ENCODE measurements around the gene SLC6A19. TPM values are rescaled to one million over a fixed set of nuclear protein-coding genes. Genes with fewer than 3 reads are reported as not detected.

Gene SLC6A19
- total RNA-seq, 4 donors from 2014 or later = not detected

DNA sequence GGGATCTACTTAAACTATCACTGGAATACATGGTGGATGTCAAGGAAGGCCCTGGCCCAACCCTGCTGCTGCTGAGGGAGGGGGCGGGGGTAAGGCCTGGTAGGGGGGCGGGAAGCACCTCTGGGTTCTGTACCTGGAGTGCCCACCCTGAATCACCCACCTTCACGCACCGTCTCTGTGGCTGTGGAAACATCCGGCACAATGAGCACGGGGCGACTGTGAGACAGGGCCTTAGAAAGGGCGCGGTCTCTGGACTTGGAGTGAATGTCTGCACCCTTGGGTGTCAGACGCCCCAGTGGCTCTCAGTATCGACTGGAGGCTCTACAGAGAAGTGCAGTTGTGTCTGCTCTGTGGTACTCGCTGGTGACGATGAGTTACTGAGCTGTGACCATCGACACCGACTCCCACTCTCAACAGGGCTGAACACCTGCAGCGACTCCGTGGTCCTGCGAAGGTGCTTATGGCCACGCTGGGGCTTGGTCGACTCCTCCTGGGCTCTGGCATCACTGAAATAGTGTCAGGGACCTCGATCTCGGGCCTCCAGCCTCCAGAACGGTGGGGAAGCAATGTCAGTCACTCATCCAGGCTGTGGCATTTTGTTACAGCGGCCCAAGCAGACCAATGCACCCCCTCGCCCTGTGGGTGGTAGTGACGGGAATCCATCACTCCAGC lies 25.5 kb upstream of the SLC6A19 start:
- DNase-seq (ENCODE audit: low spot score) (no peak), ATAC-seq (ENCODE audit: low FRiP score) (no peak)
- TF ChIP-seq, protein P1, sequence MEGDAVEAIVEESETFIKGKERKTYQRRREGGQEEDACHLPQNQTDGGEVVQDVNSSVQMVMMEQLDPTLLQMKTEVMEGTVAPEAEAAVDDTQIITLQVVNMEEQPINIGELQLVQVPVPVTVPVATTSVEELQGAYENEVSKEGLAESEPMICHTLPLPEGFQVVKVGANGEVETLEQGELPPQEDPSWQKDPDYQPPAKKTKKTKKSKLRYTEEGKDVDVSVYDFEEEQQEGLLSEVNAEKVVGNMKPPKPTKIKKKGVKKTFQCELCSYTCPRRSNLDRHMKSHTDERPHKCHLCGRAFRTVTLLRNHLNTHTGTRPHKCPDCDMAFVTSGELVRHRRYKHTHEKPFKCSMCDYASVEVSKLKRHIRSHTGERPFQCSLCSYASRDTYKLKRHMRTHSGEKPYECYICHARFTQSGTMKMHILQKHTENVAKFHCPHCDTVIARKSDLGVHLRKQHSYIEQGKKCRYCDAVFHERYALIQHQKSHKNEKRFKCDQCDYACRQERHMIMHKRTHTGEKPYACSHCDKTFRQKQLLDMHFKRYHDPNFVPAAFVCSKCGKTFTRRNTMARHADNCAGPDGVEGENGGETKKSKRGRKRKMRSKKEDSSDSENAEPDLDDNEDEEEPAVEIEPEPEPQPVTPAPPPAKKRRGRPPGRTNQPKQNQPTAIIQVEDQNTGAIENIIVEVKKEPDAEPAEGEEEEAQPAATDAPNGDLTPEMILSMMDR (IDR thresholded peaks at IDR 0.05) = no peak

DNA sequence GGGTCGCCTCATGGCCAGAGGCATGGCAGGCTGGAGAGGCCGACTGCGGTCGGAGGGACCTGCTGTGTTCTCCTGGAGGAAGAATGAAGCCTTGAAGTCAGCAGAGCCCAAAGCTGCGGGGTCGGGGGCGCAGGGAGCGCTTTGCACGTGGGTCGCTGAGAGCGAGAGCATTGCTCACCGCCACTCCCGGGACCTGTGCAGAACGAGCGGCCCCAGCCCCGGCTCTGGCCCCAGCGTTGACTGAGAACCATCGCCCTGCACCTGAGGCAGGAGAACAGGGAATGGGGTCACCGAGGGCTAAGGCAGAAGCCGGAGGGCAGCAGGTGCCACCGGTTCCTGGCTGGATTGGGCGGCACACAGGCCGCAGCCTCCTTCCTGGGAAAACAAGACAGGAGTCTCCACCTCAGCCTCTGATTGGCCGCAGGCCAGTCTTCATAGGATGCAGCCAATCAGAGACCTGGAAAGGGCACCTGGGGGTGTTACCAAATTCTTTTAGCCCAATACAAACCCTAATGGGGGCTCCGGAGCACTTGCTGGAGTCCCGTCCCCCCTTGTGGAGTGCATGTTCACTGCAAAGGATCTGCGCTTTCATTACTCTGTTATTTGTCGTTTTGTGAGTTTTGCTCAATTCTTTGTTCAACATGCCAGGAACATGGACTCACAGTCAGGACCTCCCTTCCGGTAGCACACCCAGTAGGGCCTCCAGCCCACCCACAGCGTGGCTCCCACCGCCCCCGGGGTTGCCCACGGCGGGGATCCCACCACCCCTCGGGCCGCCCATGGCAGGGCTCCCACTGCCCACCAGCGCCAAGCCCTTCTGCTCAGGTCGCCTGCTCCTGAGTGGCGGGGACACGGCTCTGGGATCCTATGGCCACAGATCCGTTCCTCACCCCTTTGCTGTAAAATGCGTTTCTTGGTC lies 24.7 kb upstream of the SLC6A19 start:
- ATAC-seq (ENCODE audit: low FRiP score) (no peak), DNase-seq (ENCODE audit: low spot score) (no peak)
- TF ChIP-seq, protein P1 (IDR thresholded peaks at IDR 0.05) = no peak

DNA sequence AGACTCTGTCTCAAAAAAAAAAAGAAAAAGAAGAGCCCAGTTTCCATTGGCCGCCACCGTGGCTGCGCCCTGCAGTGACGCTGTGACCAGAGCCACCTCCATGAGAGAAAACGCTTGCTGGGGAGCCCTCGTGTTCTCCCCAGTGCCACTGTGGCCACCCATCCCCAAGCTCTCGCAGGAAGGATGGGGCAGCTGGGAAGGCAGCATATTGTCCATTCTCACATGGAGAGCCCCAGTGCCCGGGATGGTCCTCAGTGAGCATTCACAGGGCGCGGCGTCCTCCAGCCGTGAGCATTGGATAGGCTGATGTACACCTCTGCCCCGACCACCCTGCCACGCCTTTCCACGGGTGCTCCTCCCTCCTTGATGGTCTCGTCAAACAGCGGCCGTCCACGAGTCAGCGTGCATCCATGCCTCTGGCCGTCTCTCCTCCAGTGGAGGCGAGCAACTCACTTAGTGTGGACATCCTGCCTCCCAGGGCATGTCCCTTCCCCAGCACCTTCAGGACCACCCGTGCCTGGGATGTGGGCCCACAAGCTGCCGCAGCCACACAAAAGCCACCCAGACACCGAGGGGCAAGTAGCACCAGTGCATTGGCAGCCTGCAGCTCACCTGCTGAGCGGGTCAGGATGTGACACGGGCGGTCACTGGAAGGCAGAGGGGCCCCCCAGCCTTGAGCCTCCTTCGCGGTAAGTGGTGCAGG lies 23.4 kb upstream of the SLC6A19 start:
- TF ChIP-seq, protein P1 (IDR thresholded peaks at IDR 0.05) = no peak
- ATAC-seq (ENCODE audit: low FRiP score) (no peak), DNase-seq (ENCODE audit: low spot score) (no peak)

DNA sequence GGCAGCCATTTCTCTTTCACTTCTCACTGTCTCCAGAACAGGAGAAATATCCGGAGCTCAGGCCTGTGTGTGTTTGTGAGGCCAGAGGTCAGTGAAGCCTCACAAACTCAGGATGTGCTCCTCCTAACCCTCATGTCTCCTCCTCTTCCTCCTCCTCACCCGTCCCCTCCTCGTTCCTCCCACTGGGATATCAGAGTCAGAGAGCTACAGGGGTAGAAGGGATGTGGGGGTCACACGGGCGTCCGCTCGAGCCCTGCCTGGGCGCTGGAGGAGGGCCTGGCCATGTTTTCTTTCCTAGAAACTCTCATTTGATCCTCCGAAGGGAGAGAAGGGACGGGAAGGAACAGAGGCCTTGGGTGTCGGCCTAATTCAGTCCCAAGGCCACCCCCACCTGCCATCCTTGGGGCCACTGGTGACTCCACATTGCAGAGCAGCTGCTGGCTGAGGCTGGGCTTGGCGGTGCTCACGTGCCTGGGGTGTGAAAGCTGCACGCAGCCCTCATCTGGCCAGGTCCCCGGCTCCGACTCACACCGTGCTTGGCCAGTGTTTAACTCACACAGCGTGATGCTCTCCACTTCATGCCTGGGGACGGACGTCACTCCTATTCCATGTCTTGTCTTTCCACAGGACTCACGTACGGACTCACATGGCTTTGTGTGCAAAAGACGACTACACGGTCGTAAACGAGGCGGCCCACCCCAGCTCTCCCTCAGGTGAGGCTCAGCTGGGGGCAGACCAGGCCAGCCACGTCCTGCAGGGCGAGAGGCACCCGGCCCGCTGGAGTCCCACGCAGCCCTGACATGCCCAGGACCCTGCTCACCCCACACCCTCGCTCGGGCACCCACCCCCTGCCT lies 22.6 kb upstream of the SLC6A19 start:
- TF ChIP-seq, protein P1 (IDR thresholded peaks at IDR 0.05) = no peak
- no peak for DNase-seq (ENCODE audit: low spot score)
- no peak for ATAC-seq (ENCODE audit: low FRiP score)

DNA sequence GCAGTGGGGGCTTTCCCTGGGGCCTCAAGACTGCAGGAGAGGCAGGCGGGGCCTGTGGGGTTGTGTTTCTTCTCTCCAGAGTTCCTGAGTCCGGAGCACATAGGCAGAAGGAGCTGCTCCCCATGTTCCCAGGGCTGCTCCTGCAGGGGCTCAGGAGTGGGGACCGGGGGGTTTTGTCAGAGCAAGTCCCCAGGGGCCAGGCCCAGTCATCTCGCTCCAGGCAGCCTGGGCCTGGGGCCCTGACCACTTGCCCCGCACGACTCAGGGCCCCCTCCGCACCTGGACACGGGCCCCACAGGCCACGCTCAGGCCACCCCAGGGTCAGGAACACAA lies 22.0 kb upstream of the SLC6A19 start:
- no peak for DNase-seq (ENCODE audit: low spot score)
- TF ChIP-seq, protein P1 (IDR thresholded peaks at IDR 0.05) = no peak
- ATAC-seq (ENCODE audit: low FRiP score) = no peak

DNA sequence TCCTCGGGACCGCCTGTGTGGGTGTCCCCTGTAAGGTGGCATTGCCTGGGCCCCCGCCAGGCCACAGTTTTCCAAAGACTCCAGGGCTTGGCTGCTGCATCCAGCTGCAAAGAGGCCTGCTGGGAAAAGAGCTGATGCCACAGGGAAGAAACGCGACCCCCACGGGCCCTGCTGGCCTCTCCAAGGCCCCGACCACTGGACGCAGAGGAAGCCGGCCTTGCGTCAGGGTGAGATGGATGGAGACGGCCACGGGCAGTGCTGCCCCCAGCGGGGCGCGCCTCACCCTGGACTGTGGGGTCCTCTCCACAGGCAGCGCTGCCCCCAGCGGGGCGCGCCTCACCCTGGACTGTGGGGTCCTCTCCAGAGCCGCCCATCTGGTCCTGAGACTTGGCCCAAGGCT lies 21.3 kb upstream of the SLC6A19 start:
- DNase-seq (ENCODE audit: low spot score) = no peak
- TF ChIP-seq, protein P1 (IDR thresholded peaks at IDR 0.05) = no peak

More for the DNA sequence above, 21.3 kb upstream of the SLC6A19 start:
- no peak for ATAC-seq (ENCODE audit: low FRiP score)
